Hematopoietic multipotent progenitor cell treated with erythropoietin and hydrocortisone succinate and interleukin-3 and kit ligand, for 15 days (in vitro differentiated cells): ENCODE data around the gene IL9R.
"Not testable (repeated sequence)": the region's sequence is repeated elsewhere in the genome, so short reads cannot be mapped to it uniquely, and the experiment has no call there.

Experiments
- DNase-seq: peaks from one replicate; pipeline ENCODE4 v3.0.0-alpha.2; 2015; ENCODE audit warnings: low spot score

The IL9R gene, protein sequence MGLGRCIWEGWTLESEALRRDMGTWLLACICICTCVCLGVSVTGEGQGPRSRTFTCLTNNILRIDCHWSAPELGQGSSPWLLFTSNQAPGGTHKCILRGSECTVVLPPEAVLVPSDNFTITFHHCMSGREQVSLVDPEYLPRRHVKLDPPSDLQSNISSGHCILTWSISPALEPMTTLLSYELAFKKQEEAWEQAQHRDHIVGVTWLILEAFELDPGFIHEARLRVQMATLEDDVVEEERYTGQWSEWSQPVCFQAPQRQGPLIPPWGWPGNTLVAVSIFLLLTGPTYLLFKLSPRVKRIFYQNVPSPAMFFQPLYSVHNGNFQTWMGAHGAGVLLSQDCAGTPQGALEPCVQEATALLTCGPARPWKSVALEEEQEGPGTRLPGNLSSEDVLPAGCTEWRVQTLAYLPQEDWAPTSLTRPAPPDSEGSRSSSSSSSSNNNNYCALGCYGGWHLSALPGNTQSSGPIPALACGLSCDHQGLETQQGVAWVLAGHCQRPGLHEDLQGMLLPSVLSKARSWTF

DNA sequence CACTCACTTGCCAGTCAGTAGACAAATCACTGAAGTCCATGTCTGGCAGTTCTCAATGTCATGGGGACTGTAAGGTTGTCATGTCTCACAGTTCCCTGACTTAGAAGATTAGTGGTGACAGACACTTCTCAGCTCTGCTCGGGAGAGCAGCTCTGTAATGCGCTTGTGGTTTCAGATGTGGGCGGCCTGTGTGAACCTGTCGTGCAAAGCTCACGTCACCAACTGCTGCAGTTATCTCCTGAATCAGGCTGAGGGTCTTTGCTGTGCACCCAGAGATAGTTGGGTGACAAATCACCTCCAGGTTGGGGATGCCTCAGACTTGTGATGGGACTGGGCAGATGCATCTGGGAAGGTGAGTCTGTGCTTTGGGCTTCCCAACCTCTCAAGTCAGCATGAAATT, at the start of gene IL9R:
IL9R (plus strand) TSS at position 261 of the 400 bp plus-strand sequence; CDS start at position 325, 64 bp downstream.
- DNase-seq: no peak

DNA sequence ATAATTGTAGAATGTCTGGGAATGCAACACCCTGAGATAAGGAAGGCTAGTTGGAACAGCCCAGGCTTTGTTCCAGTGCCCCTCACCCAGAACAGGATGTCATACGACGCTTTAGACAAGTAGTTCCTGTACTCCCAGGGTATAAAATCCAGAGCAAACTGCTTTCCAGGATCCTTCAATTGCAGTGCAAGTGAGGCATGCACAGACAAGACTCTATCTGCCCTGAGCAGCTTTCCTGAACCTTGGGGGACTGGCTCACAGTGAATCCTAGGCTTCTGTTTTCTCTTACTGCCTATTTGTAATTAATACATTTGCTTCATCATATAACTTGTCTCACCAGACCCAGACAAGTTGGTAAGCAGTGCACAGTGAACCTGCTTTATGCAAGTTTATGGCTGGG, 48.4 kb upstream of the IL9R start:
- no peak for DNase-seq

DNA sequence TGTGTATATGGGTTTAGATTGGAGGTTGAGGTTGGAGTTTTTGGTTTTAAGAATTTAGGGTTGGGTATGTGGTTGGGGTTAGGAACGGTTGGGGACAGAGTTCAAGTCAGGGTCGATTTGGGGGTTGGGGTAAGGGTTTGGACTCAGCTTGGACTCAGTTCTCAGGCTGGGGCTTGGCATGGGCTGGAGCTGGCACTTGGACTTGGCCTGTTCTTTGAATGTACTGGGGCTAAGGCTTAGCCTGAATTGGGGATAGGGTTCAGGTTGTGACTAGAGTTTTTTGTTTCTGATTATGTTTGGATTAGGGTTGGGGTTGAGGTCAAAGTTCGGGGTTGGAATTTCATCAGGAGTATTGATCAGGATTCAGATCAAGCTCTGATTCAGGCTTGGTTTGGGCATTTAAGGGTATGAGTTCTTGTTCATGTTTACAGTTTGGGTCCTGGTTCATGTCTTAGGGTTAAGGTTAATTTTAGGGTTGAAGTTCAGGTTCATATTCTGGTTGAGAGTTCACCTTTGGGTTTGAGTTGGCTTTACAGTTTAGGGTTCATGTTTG, 46.2 kb upstream of the IL9R start:
- DNase-seq: no peak

DNA sequence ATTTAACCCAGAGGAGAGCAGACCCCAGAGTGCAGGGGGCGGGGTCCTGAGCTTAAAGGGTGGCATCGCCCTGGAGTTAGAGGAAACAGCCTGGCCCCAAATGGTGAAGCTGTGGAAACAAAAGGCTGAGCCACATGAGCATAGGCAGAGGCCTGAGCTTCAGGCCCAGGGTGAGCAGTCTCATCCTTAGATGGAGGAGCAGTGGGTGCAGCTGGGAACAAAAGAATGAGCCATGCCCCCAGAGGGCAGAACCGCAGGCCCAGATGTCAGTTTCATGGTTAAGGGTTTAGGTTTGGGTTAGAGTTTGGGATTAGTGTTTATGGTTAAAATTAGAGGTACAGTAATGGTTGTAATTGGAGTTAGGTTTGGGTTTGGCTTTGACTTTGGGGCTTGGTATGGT, 44.4 kb upstream of the IL9R start:
- no peak for DNase-seq

DNA sequence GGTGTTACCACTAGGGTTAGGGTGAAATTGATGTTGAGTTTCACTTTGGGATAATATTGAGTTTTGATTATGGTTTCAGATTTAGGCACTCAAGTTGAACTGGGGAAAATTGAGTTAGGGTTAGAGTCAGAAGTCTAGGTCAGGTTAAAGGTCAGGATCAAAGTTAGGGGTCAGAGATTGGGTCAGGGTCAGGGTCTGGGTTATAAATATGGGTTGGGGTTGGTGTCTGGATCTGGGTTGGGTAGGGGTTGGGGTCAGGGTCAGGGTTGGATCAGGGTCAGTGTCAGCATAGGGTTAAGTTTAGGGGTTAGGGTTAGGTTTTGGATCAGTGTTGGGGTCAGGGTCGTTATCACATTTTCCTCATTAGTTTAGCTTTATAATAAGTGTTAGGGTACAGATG, 42.7 kb upstream of the IL9R start:
- no peak for DNase-seq

DNA sequence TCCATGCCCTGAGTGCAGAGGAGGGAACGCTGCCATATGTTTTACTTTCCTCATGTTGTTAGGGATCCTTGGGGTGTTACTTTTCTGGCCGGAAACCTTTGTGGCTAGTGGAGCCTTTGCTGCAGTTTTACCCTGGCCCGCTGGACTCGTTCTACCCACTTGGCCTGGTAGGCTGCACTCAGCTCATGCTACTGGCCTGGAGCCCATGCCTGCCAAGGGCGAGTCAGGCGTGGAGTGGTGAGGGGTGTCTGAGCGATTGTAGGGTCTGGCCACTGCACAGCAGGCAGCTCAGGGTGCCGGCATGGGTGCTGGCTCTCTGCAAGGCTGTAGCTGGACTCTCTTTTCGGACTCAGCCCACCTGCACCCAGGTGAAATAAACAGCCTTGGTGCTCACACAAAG, 41.4 kb upstream of the IL9R start:
- no peak for DNase-seq

DNA sequence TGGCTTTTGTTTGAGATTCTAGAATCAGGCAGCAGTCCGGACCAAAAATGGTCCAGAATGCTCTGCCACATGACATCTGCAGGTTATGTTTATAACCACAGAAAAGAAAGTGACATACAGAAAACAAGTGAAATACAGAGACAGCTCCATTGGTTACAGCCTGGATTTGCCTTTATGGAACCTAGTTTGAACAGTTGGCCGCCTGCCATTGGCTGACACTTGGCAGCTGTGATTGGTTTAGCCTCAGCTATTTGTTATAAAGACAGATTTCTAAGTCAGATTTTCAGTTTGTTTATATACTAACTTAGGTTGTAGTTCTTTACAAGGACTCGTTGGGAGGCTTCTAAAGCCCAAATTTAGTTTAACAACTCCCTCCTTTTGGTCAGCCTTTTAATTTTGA, 40.8 kb upstream of the IL9R start:
- no peak for DNase-seq

DNA sequence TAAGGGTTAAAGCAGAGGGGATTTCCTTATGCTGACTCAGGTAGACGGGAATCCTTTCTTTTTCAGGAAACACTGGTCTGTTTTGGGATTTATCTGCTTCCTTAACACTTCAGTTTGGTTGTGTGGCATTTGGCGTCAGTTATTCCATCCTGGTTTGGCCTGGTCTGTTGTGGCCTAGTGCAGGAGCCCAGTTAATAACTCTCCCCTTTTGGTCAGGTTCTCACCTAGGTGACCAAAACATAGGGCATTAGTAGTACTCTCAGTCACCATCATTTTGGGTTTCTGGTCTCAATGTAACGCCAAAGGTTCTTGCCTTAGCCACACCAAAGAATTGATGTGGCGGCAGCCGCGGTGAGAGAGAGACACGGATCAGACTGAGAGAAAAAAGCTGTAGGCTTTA, 39.7 kb upstream of the IL9R start:
- no peak for DNase-seq

DNA sequence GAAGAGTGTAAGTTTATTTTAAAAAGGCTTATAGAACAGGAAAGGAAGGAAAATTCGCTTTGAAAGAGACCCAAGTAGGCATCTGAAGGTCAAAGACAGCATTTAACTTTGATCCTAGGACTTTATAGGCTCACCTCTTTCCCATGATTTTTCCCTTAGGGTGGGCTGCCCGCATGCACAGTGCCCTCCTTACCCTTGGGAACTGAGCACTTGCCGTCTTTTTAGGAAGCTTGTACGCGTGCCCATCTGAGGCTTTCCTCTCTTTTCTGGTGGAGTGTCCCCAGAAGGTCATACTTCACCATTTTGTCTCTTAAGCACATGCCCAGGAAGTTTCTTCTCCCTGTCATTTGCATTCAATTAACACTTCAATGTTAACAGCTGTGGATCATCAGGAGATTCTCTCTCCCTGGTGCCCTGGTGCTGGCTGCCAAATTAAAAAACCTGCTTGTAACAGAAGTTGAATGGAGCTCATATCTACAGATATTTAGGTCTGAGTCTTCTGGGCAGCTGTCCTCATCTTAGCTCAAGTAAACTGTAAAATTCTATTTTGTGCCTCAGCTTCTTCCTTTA, 38.4 kb upstream of the IL9R start:
- DNase-seq: no peak

DNA sequence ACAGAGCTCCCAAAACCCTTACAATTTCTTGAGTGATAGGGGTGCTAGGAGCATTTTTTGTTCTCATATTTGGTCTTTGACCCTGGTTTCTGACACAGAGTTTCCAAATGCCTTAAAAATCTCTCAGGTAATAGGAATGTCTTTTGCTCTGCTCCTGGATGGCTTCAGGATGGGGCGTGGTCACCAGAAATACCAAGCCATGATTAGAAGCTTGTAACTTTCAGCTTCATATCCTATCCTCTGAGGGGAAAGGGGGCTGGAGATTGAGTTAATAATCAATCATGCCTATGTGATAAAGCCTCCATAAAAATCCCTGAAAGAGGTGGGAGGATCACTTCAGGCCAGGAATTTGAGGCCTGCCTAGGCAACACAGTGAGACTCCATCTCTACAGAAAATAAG, 34.6 kb upstream of the IL9R start:
- DNase-seq: no peak

DNA sequence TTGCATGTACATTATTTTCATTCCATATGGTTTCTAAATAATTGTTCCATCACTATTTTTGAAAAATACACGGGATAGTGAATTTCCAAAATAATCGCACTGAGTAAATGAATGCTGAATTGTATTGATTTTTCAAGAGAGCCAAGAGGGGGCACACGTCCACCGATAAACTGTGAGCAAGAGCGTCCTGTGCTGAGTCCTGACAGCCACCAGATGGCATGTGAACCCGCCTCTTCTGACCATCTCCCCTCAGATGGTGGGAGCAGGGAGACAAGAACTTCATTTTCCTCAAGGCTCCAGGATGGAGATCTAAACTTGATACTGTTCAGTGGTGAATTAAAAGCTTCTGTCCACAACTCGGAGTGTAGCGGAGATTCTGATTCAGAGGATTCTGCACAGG, 30.6 kb upstream of the IL9R start:
- peak; percentile 5 for DNase-seq

DNA sequence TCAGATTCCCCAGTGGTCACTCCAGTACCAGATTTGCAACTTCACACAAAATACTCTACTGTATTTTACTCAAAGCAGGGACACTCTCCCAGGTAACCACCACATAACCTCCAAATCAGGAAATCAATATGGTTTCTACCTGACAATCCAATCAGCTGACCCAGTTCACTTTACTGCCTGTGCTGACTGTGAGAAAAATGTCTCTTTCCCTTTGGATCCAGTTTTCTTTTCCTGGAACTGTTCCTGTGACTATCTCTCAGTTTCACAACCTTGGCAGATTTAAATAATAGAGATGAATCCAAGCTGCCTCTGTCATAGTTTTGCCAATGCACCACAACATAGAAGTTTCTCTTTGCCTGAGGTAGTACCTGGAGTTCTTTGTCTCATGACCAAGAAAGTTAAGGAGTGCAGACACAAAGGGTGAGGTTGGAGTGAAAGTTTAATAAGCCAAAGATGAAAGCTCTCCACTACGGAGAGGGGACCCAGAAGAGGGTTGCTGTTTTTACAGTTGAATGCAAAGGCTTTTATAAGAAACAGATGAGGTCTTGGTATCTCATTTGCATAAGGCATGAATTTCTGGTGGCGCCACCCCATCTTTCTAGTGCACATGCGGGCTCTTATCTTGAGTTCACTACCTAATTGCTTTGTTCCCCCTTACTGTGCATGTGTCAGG, 29.7 kb upstream of the IL9R start:
- no peak for DNase-seq

DNA sequence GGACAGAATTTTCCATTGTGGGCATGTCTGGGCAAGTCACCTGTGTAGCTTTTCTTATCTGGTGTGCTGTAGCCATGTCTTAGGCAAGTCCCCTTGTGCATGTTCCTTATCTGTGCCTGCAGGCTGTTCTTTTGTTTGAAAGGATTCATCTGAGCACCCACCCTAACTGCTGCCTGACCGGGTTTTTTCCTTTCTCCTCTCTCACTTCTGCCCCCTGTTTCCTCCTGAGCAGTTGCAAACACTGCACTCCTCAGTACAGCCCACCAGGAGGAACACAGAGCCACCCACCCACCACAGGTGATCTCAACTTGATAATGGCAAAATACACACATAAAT, 29.2 kb upstream of the IL9R start:
- no peak for DNase-seq

DNA sequence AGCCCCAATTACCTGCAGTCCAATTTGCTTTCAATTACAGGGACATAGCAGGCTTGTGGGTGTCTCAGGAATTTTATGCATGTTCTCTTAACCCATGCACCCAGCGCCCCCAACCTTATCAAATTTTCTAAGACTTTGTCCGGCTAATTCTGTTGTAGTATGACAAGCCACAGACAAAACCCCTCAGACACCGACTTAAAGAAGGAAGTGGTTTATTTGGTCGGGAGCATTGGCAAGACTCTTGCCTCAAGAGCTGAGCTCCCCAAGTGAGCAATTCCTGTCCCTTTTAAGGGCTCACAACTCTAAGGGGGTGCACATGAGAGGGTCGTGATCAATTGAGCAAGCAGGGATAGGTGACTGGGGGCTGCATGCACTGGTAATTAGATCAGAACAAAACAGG, 28.7 kb upstream of the IL9R start:
- DNase-seq: no peak

DNA sequence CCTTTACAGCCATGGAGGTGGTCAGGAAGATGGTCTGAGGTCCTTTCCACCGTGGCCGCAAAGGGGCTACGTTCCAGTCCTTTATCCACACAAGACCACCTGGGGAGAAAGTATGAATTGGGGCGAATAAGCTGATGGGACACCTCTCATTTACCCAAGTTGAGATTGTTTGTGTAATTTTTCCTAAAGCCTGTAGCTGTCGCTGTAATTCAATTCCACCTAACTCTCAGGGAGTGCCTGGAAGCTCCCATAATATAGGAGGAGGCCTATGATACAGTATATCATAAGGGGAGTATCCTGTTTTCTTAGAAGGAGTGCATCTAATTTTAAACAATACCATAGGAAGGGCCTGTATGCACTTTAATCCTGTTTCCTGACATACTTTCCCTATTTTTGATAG, 25.8 kb upstream of the IL9R start:
- DNase-seq: not testable (repeated sequence)

DNA sequence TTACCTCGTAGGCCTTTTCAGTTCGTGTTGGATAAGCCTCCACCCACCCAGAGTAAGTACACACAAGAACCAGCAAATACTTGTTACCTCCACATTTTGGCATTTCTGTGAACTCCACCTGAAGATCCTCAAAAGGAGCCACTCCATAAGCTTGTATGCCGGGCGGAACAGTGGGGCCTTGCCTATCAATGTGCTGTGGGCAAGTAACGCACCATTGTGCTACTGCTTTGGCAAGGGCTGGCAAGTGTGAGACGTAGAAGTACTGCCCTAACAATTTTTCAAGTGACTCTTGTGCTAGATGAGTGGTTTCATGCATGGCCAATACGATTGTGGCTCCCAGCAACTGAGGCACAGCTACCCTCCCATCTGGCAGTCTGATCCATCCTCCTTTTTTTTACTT, 25.3 kb upstream of the IL9R start:
- DNase-seq: not testable (repeated sequence)

DNA sequence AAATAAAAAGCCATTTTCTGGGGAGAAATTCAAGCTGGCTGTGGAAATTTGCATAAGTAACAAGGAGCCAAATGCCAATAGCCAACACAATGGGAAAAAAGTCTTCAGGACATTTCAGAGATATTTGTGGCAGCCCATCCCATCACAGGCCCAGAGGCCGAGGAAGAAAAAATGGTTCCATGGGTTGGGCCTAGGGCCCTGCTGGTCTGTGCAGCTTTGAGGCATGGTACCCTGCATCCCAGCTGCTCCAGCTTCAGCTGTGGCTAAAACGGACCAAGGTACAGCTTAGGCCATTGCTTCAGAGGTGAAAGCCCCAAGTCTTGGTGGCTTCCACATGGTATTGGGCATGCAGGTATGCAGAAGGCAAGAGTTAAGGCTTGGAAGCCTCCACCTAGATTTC, 14.2 kb upstream of the IL9R start:
- DNase-seq: no peak

DNA sequence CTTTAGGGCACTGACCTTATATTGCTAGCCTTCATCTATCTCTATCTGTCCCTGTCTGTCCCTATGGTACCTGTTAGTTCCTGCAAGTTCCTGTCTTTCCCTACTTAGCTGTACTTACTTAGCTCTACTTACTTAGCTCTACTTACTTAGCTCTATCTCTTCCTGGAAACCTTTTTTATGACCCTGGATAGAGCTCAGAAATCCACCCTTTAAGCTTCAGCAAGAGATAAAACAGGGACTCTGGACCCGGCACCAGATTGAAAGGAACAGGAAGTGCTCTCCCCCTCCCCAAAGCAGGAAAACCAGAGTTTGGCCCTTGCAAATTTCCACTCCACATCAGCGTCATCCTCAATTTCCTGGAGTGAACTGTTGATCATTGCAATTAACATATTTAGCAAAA, 12.3 kb upstream of the IL9R start:
- no peak for DNase-seq

DNA sequence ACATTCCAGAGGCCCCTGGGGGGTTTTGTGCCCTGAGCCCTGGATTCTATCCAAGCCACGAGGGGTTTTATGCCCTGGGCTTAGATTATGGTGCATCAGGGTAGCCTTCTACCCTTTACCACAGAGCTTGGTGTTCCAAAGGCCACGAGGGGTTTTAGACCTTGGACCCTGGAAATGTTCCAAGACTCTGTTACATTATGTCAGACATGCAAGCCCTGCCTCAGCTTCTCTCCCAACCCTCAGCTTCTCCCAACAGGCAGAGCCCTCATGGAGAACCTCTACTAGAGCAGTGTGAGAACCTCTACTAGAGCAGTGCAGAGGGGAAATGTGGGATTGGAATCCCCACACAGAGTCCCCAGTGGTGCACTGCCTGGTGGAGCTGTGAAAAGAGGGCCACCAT, 10.5 kb upstream of the IL9R start:
- DNase-seq: not testable (repeated sequence)

DNA sequence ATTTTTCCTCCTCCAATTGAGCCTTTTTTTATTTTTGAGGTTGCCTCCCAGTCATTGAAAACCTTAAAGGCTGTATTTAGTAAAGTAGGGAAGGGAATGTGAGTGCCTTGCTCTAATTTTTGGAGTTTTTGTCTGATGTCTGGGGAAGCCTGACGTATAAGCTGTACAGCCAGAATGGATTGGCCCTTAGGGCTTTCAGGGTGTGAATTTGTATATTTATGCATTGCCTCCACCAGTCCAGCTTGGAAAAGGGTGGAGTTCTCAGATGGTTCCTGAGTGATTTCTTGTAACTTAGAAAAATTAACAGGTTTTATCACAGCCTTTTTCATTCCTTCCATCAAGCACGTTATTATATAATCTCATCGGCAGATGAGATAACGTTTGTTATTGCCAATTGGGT, 8.6 kb upstream of the IL9R start:
- no peak for DNase-seq

DNA sequence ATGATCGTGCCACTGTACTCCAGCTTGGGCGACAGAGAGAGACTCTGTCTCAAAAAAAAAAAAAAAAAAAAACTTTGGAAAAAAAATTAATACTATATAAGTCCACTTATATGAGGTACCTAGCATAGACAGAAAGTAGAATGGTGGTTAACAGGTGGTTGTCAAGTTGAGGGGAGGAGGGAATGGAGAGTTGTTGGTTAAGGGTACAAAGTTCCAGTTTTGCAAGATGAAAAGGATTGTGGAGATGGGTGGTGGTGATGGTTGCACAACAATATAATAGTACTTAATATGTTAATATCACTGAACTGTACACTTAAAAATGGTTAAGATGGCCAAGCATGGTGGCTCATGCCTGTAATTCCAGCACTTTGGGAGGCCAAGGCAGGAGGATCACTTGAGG, 4.1 kb upstream of the IL9R start:
- DNase-seq: no peak

DNA sequence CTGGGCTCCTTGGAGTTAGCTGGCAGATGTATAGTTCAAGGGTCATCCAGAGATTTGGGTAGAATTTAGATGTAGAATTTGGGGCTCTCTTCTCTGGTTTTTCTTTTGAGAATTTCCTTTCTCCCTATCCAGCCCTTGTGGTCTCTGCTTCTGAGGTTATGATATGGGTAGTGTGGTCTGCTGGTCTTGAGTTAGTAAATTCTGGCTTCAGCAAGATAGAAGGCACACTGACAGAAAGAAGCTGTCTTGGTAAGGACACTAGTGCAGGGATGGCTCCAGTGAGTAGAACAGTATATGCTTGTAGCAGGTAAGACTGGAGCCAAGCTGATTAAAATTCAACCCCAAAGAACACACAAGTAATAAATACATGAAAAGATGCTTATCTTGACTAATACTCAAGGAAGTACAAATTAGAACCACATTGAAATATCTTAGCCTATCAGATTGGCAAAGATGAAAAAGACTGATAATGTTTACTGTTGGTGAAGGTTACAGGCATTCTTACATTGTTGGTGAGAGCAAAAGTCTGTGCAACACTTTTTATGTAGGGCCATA, 2.1 kb upstream of the IL9R start:
- no peak for DNase-seq

DNA sequence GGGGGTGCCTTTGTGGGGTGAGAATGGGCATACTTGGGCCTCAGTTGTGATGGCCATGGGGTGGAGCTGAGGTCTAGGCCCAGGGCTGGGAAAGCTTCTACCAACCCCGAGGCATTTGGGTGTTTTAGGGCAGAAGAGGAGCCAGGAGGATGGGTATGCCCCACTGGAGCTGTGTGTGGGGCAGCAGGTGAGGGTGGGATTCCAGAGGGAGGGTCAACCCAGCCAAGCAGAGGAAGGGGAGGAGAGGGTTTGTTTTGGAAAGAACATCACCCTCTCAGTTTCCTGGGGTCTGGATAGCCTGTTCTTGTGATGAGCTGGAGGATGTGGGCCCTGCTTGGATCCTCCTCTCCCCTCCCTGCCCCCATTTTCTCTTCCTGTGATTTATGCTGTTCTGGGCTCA, 620 bp downstream of the IL9R start:
- DNase-seq: no peak
